ENCODE results near the gene ATP8A2.

DNA sequence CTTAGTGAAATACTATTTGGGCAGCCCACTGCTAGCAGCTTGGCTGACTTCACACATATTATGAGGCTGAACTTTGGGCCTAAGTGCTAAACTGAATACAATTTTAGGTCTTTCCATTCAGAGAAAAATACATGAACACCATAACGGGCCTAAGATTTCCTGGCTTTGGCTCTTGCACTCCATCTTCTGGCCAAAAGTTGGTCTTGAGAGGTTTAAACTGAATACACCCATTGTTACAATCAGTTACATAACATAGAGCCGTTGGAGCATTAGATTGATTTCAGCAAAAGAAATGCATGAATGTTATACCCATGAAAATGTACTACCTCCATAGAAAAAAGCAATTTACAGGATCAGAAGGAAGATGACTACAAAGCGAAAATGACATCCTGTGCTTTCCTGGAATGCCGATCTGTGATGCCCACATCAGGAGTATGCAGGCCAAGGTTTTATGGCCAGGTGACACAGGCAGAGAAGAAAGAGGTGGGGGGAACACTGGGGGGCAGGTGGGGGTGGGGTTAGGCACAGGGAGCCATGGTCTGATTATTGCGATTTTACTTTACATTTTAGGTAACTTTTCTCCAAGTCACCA is 691.2 kb downstream of the ATP8A2 start:
- no peak for TF ChIP-seq ZNF274 (IDR thresholded peaks at IDR 0.05; ENCODE audit: low read depth, low read length)
- no peak for TF ChIP-seq SUZ12 (IDR thresholded peaks at IDR 0.05; ENCODE audit: extremely low read depth, insufficient read depth, insufficient read length)

All from NT2/D1 (cell line).